SK-N-SH treated with all-trans-retinoic acid at 6 μM for 48 hours (cell line): Measurements from ENCODE around the gene ANO9.

Source experiments
- ATAC-seq: fragments of 200-7000 bp; cut with Tn5 transposase; 3 replicates; pipeline ENCODE4 v1.9.1; 2020; ENCODE audit warnings: mild to moderate bottlenecking, moderate library complexity
- CREB5 ChIP-seq: fragments of 250-450 bp; sonication (Bioruptor Pico); IDR thresholded peaks from 2 replicates; pipeline ENCODE4 v1.5.1; 2020; ENCODE audit warnings: low read depth, mild to moderate bottlenecking, moderate library complexity
- CSDC2 ChIP-seq: fragments of 250-450 bp; sonication (Bioruptor Pico); IDR thresholded peaks from 2 replicates; pipeline ENCODE4 v1.5.0; 2020; ENCODE audit warnings: mild to moderate bottlenecking, moderate library complexity
- CSRNP3 ChIP-seq: fragments of 250-450 bp; sonication (Bioruptor Pico); IDR thresholded peaks from 2 replicates; pipeline ENCODE4 v1.5.1; 2021; ENCODE audit warnings: mild to moderate bottlenecking, moderate library complexity
- ISL1 ChIP-seq: fragments of 250-450 bp; sonication (Bioruptor Pico); IDR thresholded peaks from 2 replicates; pipeline ENCODE4 v2.1.2; 2022; ENCODE audit warnings: mild to moderate bottlenecking, moderate library complexity
- OSR1 ChIP-seq: fragments of 250-450 bp; sonication (Bioruptor Pico); IDR thresholded peaks from 2 replicates; pipeline ENCODE4 v1.8.0; 2022; ENCODE audit warnings: moderate library complexity, mild to moderate bottlenecking, inconsistent platforms
- PATZ1 ChIP-seq: fragments of 250-450 bp; sonication (Bioruptor Pico); IDR thresholded peaks from 2 replicates; pipeline ENCODE4 v1.8.0; 2020; ENCODE audit warnings: mild to moderate bottlenecking, moderate library complexity, borderline replicate concordance
- PPARA ChIP-seq: fragments of 250-450 bp; sonication (Bioruptor Pico); IDR thresholded peaks from 2 replicates; pipeline ENCODE4 v1.5.0; 2020; ENCODE audit warnings: mild to moderate bottlenecking, borderline replicate concordance
- RARB ChIP-seq: fragments of 250-450 bp; sonication (Bioruptor Pico); IDR thresholded peaks from 2 replicates; pipeline ENCODE4 v1.8.0; 2021; ENCODE audit warnings: mild to moderate bottlenecking, moderate library complexity
- SNAI2 ChIP-seq: fragments of 250-450 bp; sonication (Bioruptor Pico); IDR thresholded peaks from 2 replicates; pipeline ENCODE4 v1.5.0; 2020; ENCODE audit warnings: mild to moderate bottlenecking, moderate library complexity
- TCF4 ChIP-seq: fragments of 250-450 bp; sonication (Bioruptor Pico); IDR thresholded peaks from 2 replicates; pipeline ENCODE4 v1.8.0; 2021; ENCODE audit warnings: mild to moderate bottlenecking, moderate library complexity, borderline replicate concordance
- TSHZ2 ChIP-seq: fragments of 250-450 bp; sonication (Bioruptor Pico); IDR thresholded peaks from 2 replicates; pipeline ENCODE4 v1.5.0; 2020; ENCODE audit warnings: mild to moderate bottlenecking, moderate library complexity
- ZFP3 ChIP-seq: fragments of 250-450 bp; sonication (Bioruptor Pico); IDR thresholded peaks from 2 replicates; pipeline ENCODE4 v1.5.0; 2020; ENCODE audit warnings: mild to moderate bottlenecking, moderate library complexity
- ZFP30 ChIP-seq: fragments of 450-650 bp; formaldehyde crosslinking; IDR thresholded peaks from 2 replicates; pipeline ENCODE4 v1.5.0; 2022; ENCODE audit warnings: mild to moderate bottlenecking, moderate library complexity
- ZNF70 ChIP-seq: fragments of 450-650 bp; formaldehyde crosslinking; IDR thresholded peaks from 2 replicates; pipeline ENCODE4 v1.5.0; 2020; ENCODE audit warnings: mild to moderate bottlenecking, moderate library complexity
- ZNF8 ChIP-seq: fragments of 450-650 bp; formaldehyde crosslinking; IDR thresholded peaks from 2 replicates; pipeline ENCODE4 v1.5.0; 2020; ENCODE audit warnings: mild to moderate bottlenecking, moderate library complexity

ANO9 gene

GRCh38 chr11:367956-368413 is 73.8 kb downstream of the ANO9 start:
- TF ChIP-seq ZNF70 (CRISPR knock-in tag) (no peak), SNAI2 (CRISPR knock-in tag) (no peak), ZFP3 (CRISPR knock-in tag) (no peak), TCF4 (CRISPR knock-in tag) (no peak), CREB5 (CRISPR knock-in tag) (no peak), PATZ1 (CRISPR knock-in tag) (no peak), OSR1 (no peak), CSRNP3 (CRISPR knock-in tag) (no peak), ISL1 (no peak), TSHZ2 (CRISPR knock-in tag) (no peak), PPARA (CRISPR knock-in tag) (no peak), CSDC2 (CRISPR knock-in tag) (no peak), RARB (CRISPR knock-in tag) (no peak), ZFP30 (CRISPR knock-in tag) (no peak), ZNF8 (CRISPR knock-in tag) (no peak)
- ATAC-seq: no peak
